HUES48 (cell line): ENCODE measurements around the gene SLX9.

ENCODE experiments used
- H3K27ac ChIP-seq: one replicate; pipeline ENCODE4 v1.7.0; 2013; ENCODE audit warnings: low read depth, low read length, inconsistent platforms
- H3K27me3 ChIP-seq: 2 replicates; pipeline ENCODE4 v1.6.1; 2013; ENCODE audit warnings: mild to moderate bottlenecking, low read length; ENCODE audit not compliant: control insufficient read depth, insufficient read depth
- H3K36me3 ChIP-seq: 2 replicates; pipeline ENCODE4 v1.6.1; 2013; ENCODE audit warnings: low read length; ENCODE audit not compliant: control insufficient read depth, insufficient read depth
- H3K4me1 ChIP-seq: 2 replicates; pipeline ENCODE4 v1.6.1; 2013; ENCODE audit warnings: mild to moderate bottlenecking, low read length; ENCODE audit not compliant: control insufficient read depth, insufficient read depth
- H3K4me3 ChIP-seq: 2 replicates; pipeline ENCODE4 v1.5.1; 2013; ENCODE audit warnings: mild to moderate bottlenecking, low read depth, low read length
- H3K9ac ChIP-seq: 2 replicates; pipeline ENCODE4 v1.6.1; 2013; ENCODE audit warnings: mild to moderate bottlenecking, low read depth, low read length, moderate library complexity
- H3K9me3 ChIP-seq: 2 replicates; pipeline ENCODE4 v1.6.1; 2013; ENCODE audit warnings: low read length; ENCODE audit not compliant: control insufficient read depth, insufficient read depth

The SLX9 gene

DNA sequence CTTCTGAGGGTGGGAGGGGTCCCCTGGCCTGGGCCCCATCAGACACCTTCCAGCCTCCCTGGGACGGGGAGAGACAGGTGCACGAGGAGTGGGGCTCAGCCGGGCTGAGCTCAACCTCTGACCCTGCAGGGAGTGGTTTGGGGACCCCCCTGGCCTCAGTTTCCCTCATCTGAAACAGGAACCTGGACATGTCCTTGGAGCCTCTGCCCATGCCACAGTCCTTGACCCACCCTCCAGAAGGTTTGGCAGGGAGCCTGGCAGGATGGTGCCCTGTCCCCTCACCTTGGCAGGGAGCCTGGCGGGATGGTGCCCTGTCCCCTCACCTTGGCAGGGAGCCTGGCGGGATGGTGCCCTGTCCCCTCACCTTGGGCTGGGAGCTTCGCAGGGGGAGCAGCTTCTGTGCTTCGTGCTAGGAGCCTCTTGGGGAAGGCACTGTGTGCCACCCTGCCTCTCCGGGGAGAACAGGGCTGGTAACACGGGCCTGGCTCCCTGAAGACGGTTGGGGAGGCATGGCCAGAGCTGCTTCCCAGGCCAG lies 58.3 kb downstream of the SLX9 start:
- H3K27ac ChIP-seq = no peak overlapping the region

DNA sequence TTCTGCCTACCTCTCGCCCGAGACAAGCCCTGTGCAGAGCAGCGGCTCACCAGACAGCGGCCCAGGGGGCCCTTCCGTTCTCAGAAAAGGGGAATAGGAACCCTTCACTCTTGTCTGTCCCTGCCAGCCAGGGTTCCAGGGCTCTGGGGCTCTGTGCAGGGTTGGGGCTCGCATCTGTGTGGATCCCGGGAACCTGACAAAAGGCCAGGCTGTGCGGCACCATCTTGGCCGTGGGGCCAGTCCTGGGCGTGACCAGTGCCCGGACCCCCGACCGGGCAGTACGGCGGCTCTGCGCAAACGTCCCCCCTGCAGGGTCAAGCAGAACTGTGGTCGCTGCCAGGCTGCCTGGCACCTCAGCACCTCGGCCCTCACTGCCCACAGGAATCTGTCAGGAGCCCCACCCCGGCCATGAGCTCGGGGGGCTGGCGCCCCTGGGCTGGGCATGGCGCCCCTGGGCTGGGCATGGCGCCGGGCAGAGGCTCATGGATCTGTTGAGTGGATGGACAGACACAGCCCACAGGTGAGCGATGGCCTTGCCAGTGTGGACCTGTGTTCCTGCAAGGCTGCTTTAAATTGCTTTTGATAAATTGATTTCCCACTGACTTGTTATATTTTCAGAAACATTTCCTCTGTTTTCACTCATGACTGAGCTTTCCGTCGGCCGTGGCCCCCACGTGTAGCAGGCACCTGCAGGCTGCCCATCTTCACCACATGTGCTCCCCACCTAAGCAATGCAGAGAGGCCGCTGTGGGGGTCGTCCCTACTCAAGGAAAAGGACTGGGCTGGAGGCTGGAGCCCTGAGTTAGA lies 59.0 kb downstream of the SLX9 start:
- Histone ChIP-seq H3K27me3 (no peaks in the 10 kb centered on the region), H3K27ac (no peak overlapping the region), H3K4me1 (no peaks in the 10 kb centered on the region), H3K9ac (no peak overlapping the region), H3K9me3 (no peaks in the 10 kb centered on the region), H3K36me3 (no peaks in the 10 kb centered on the region), H3K4me3 (no peak overlapping the region)

More for the DNA sequence above, 58.3 kb downstream of the SLX9 start:
- H3K27me3 ChIP-seq = no peaks in the 10 kb centered on the region
- no peaks in the 10 kb centered on the region for H3K9me3 ChIP-seq
- H3K4me3 ChIP-seq = no peak overlapping the region
- no peaks in the 10 kb centered on the region for H3K36me3 ChIP-seq
- H3K9ac ChIP-seq = no peak overlapping the region
- H3K4me1 ChIP-seq = no peaks in the 10 kb centered on the region

- no peaks in the 10 kb centered on the region for H3K36me3 ChIP-seq
- H3K4me3 ChIP-seq = no peak overlapping the region
- H3K9ac ChIP-seq = no peak overlapping the region
- no peaks in the 10 kb centered on the region for H3K27me3 ChIP-seq
- H3K27ac ChIP-seq = no peak overlapping the region
- no peaks in the 10 kb centered on the region for H3K4me1 ChIP-seq
- no peaks in the 10 kb centered on the region for H3K9me3 ChIP-seq
These were observed 59.7 kb downstream of the SLX9 start for GRCh38 chr21:44999428-44999971.

- no peak overlapping the region for H3K27ac ChIP-seq
- no peaks in the 10 kb centered on the region for H3K36me3 ChIP-seq
- no peaks in the 10 kb centered on the region for H3K27me3 ChIP-seq
- no peak overlapping the region for H3K4me3 ChIP-seq
- no peak overlapping the region for H3K9ac ChIP-seq
- no peaks in the 10 kb centered on the region for H3K9me3 ChIP-seq
- no peaks in the 10 kb centered on the region for H3K4me1 ChIP-seq
These were observed 60.3 kb downstream of the SLX9 start for GRCh38 chr21:44999972-45000636.

DNA sequence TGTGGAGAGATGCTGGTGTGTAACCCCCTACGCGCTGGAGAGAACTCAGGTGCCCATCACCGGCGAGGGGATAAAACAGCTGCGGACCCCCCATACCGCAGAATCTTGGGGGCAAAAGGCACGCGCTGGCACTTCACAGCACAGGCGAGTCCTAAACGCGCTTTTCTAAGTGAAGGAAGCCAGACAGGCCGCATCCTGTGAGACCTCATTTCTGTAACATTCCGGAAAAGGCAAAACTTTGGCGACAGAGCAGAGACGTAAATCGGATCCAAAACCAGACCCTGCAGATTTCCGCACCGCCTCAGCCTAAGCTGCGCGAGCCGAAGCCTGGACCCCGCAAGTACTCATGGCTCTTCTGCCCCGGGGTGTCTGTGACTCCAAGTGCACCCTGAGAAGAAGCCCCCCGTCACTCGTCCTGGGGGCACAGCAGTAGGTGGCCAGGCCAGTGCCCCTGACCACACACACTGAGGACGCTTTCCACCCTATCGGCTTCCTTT lies 60.9 kb downstream of the SLX9 start:
- no peaks in the 10 kb centered on the region for H3K4me1 ChIP-seq
- no peaks in the 10 kb centered on the region for H3K27me3 ChIP-seq
- H3K9me3 ChIP-seq = no peaks in the 10 kb centered on the region
- no peak overlapping the region for H3K4me3 ChIP-seq
- no peak overlapping the region for H3K27ac ChIP-seq
- H3K9ac ChIP-seq = no peak overlapping the region
- H3K36me3 ChIP-seq = no peaks in the 10 kb centered on the region

- Histone ChIP-seq H3K9ac (no peak overlapping the region), H3K36me3 (no peaks in the 10 kb centered on the region), H3K27ac (no peak overlapping the region), H3K4me1 (no peaks in the 10 kb centered on the region), H3K9me3 (no peaks in the 10 kb centered on the region), H3K4me3 (no peak overlapping the region), H3K27me3 (no peaks in the 10 kb centered on the region)
These were observed 61.6 kb downstream of the SLX9 start for GRCh38 chr21:45001134-45002095.

DNA sequence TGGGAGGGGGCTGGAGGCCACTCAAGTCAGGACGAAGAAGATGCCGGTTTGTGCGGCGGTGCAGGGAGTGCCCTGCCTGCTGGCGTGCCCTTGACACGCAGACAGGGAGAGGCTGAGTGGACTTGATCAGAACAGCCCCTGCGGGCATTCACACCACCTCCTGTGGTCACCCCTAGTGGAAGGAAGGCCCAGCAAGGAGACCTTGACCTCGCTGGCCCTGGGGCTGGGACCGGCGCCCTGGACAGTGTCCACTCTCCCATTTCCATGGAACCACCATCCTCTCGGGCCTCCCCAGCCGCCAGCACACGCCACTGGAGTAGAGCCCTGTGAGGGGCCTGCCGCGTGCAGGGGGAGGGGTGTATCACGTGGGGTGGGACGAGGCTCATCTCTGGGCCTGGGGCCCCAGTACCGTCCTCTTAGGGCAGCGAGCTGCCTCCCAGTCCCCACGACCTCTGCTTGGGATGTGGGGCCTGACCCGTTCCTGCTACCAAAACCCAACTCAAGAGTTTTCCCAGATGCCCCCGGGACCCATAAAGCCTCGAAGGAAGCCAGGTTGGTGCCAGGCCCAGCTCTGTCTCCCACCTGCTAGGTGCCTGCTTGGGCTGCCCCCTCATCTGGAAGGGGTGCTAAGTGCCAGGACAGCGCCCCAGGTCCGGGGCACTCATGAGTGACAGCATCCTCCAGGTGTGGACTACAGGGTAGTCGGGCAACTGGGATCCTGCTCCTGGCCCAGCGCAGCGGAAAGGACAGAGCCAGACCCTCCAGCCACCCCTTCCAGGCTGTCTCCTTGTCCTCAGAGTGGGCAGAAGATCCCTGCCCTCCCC lies 62.8 kb downstream of the SLX9 start:
- Histone ChIP-seq H3K4me1 (no peaks in the 10 kb centered on the region), H3K9me3 (no peaks in the 10 kb centered on the region), H3K36me3 (no peaks in the 10 kb centered on the region), H3K4me3 (no peak overlapping the region), H3K9ac (no peak overlapping the region), H3K27ac (no peak overlapping the region), H3K27me3 (no peaks in the 10 kb centered on the region)

DNA sequence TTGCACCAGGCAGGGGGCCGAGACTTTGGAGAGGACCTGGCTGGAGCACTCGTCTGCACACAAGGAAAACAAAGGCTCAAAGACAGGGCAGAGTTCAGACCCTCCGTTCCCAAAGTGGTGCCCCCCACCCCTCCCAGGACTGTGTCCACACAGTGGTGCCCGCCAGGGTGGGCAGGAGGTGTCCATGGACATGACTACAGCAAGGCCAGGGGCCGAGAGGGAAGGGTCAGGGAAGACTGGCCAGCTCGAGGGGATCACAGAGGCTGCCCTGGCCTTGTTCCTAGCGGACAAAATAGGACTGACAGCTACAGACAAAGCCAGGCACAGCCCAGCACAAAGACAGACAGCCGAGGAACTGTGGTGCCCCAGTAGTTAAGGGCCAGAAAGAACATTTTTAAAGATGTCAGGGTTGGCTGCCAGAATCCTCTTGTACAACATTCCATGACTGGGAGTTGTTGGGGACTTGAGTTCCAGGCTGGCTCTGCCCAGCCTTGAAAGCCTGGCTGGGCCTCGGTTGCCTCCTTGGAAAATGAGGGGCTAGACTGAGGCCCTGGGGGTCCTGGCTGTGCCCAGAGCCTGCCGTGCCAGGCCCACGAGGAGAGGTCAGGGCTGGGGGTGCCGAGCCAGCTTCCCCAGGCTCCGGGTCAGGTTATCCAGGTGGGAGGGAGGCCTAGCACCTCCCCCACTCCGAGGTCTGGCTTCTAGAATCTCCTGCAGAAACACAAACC lies 63.7 kb downstream of the SLX9 start:
- Histone ChIP-seq H3K4me3 (no peak overlapping the region), H3K27me3 (no peaks in the 10 kb centered on the region), H3K36me3 (no peaks in the 10 kb centered on the region), H3K9ac (no peak overlapping the region), H3K9me3 (no peaks in the 10 kb centered on the region), H3K4me1 (no peaks in the 10 kb centered on the region), H3K27ac (no peak overlapping the region)

DNA sequence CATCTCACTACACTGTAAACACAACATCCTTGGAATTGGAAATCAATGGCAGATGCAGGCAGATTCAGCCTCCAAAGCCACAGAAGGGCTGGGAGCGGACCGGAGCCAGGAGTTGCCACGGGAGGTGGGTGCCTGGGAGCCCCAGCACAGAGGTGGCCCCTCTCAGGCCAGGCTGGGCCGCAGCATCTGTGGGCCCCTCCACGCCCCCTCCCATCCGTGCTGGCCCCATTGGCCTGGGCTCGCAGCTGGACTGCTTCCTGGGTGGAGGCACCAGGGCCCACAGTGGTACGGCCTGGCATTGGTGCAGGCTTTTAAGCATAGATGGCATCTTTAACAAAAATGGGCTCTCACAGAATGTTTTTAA lies 64.2 kb downstream of the SLX9 start:
- H3K36me3 ChIP-seq = no peaks in the 10 kb centered on the region
- no peaks in the 10 kb centered on the region for H3K4me1 ChIP-seq
- H3K9me3 ChIP-seq = no peaks in the 10 kb centered on the region
- H3K4me3 ChIP-seq = no peak overlapping the region
- no peak overlapping the region for H3K27ac ChIP-seq
- H3K27me3 ChIP-seq = no peaks in the 10 kb centered on the region
- no peak overlapping the region for H3K9ac ChIP-seq
